ENCODE measurements around the gene RELN. TPM values are rescaled to one million over a fixed set of nuclear protein-coding genes. Genes with fewer than 3 reads are reported as not detected.
A peak's percentile ranks its signal among the peaks of the same experiment; 100 is the strongest.

Gene RELN
- total and polyA plus RNA-seq, 2 of the 13 experiments (the other 11 are each of a cell fraction or from before 2014, with no cell fraction given) = 315 to 332 TPM

GRCh38 chr7:103727982-103728610 is 261.4 kb downstream of the RELN start:
- H3K27ac ChIP-seq (ENCODE audit: extremely low read length, insufficient read depth, low read length) = no peak overlapping the region
- BruUV-seq (replicated peaks) = no TSS peak
- TF ChIP-seq REPIN1 (CRISPR knock-in tag; IDR thresholded peaks at IDR 0.05; ENCODE audit: borderline replicate concordance, low read depth) (no peak), RBM22 (optimal IDR thresholded peaks at IDR 0.05; ENCODE audit: low read length) (peak; percentile 76)
- 80% methylated on average over 8 of the region's 8 CpGs for WGBS (ENCODE audit: low lambda C conversion rate)
- in situ Hi-C loops (cut with HindIII; ENCODE audit: extremely low pct_ligation_motif_present, low pct_unique_long_range_greater_than_20kb) = no loop called here
- ATAC-seq (no peak), FAIRE-seq (no peak), DNase-seq (ENCODE audit: low spot score) (no peak)
- no peak overlapping the region for H3K4me2 ChIP-seq (ENCODE audit: low read depth, low read length)
- POLR2A ChIA-PET = no interaction called here
- no peaks in the 10 kb centered on the region for H3K9me3 ChIP-seq (ENCODE audit: low read length)
- CTCF ChIA-PET (ENCODE audit: low intra/inter-chr PET ratio, low total read pairs) = no interaction called here
- no peaks in the 10 kb centered on the region for H3K79me2 ChIP-seq (ENCODE audit: insufficient read depth, low read length)
- no peak overlapping the region for H2AFZ ChIP-seq (ENCODE audit: low read length)
- no peaks in the 10 kb centered on the region for H4K20me1 ChIP-seq (ENCODE audit: insufficient read depth, low read length)
- H3K36me3 ChIP-seq (replicated peaks in 1 of 2; ENCODE audit: control insufficient read depth in 1 of 2, insufficient read depth in 2 of 2, low read length in 2 of 2) = peaks cover 0 to 10% of the 10 kb centered on the region in 2 experiments; a peak in 1 of 5 replicates
- no peak overlapping the region for H3K9ac ChIP-seq (ENCODE audit: insufficient read depth, low read depth, low read length)
- no peak overlapping the region for H3K4me3 ChIP-seq (replicated peaks in 1 of 3; ENCODE audit: insufficient read depth in 1 of 3, low read depth in 2 of 3, low read length in 3 of 3)
- no peaks in the 10 kb centered on the region for H3K4me1 ChIP-seq (ENCODE audit: insufficient read depth, low read length)
- H3K27me3 ChIP-seq (ENCODE audit: control insufficient read depth in 1 of 2, insufficient read depth in 2 of 2, low read length in 2 of 2) = no peaks in the 10 kb centered on the region
- intact Hi-C loops (cut with micrococcal nuclease; ENCODE audit: unreplicated experiment) = no loop called here

GRCh38 chr7:103719070-103719469 is 270.4 kb downstream of the RELN start:
- WGBS (ENCODE audit: low lambda C conversion rate) = 74% methylated on average over 2 of the region's 2 CpGs
- Histone ChIP-seq H3K27ac (ENCODE audit: extremely low read length, insufficient read depth, low read length) (no peak overlapping the region), H3K4me2 (ENCODE audit: low read depth, low read length) (no peak overlapping the region), H2AFZ (ENCODE audit: low read length) (no peak overlapping the region), H3K4me3 (replicated peaks in 1 of 3; ENCODE audit: insufficient read depth in 1 of 3, low read depth in 2 of 3, low read length in 3 of 3) (no peak overlapping the region), H3K27me3 (ENCODE audit: control insufficient read depth in 1 of 2, insufficient read depth in 2 of 2, low read length in 2 of 2) (no peaks in the 10 kb centered on the region), H3K9ac (ENCODE audit: insufficient read depth, low read depth, low read length) (no peak overlapping the region), H3K36me3 (replicated peaks in 1 of 2; ENCODE audit: control insufficient read depth in 1 of 2, insufficient read depth in 2 of 2, low read length in 2 of 2) (peaks cover 0 to 12% of the 10 kb centered on the region in 2 experiments; a peak in 3 of 5 replicates), H4K20me1 (ENCODE audit: insufficient read depth, low read length) (no peaks in the 10 kb centered on the region; the same call in 1 of the 2 replicates), H3K79me2 (ENCODE audit: insufficient read depth, low read length) (no peaks in the 10 kb centered on the region), H3K4me1 (ENCODE audit: insufficient read depth, low read length) (no peaks in the 10 kb centered on the region), H3K9me3 (ENCODE audit: low read length) (no peaks in the 10 kb centered on the region)
- peak; percentile 75 for TF ChIP-seq RBM22 (optimal IDR thresholded peaks at IDR 0.05; ENCODE audit: low read length)
- TF ChIP-seq ZNF589 (CRISPR knock-in tag; conservative IDR thresholded peaks at IDR 0.05) = no peak
- no peak for TF ChIP-seq CREBL2 (CRISPR knock-in tag; IDR thresholded peaks at IDR 0.05; ENCODE audit: borderline replicate concordance)
- no peak for TF ChIP-seq ZNF24 (IDR thresholded peaks at IDR 0.05)
- TF ChIP-seq MTERF4 (CRISPR knock-in tag; IDR thresholded peaks at IDR 0.05) = no peak
- TF ChIP-seq NFAT5 (CRISPR knock-in tag; IDR thresholded peaks at IDR 0.05) = no peak
- FAIRE-seq = no peak
- intact Hi-C loops (cut with micrococcal nuclease; ENCODE audit: unreplicated experiment) = no loop called here
- ChIA-PET CTCF (ENCODE audit: low intra/inter-chr PET ratio, low total read pairs) (no interaction called here), POLR2A (no interaction called here)
- ATAC-seq = no peak
- DNase-seq (ENCODE audit: low spot score) = no peak
- no TSS peak for BruUV-seq (replicated peaks)
- in situ Hi-C loops (cut with HindIII; ENCODE audit: extremely low pct_ligation_motif_present, low pct_unique_long_range_greater_than_20kb) = no loop called here
